HG03460 (cell line): ENCODE results near the gene MYL7.
A peak's percentile ranks its signal among the peaks of the same experiment; 100 is the strongest.

Source experiments
- ATAC-seq: cut with Tn5 transposase; IDR thresholded peaks from one replicate; pipeline ENCODE4 v1.9.1; 2021; ENCODE audit not compliant: unreplicated experiment

MYL7 gene

GRCh38 chr7:44101966-44102845 is 38.9 kb downstream of the MYL7 start:
- no peak for ATAC-seq

- no peak for ATAC-seq
Measured at GRCh38 chr7:44101303-44101965, 39.7 kb downstream of the MYL7 start.

- no peak for ATAC-seq
Measured at GRCh38 chr7:44100458-44101302, 40.5 kb downstream of the MYL7 start.

GRCh38 chr7:44099669-44100068 is 41.5 kb downstream of the MYL7 start:
- no peak for ATAC-seq

- no peak for ATAC-seq
Measured at GRCh38 chr7:44098092-44099068, 42.8 kb downstream of the MYL7 start.

- ATAC-seq = peak; percentile 66
Measured at GRCh38 chr7:44097064-44097932, 43.8 kb downstream of the MYL7 start.

GRCh38 chr7:44096326-44096881 is 44.7 kb downstream of the MYL7 start:
- no peak for ATAC-seq

- ATAC-seq = no peak
Measured at GRCh38 chr7:44095781-44096180, 45.4 kb downstream of the MYL7 start.

- ATAC-seq = no peak
Measured at GRCh38 chr7:44094883-44095592, 46.1 kb downstream of the MYL7 start.

- ATAC-seq = no peak
Measured at GRCh38 chr7:44094365-44094764, 46.8 kb downstream of the MYL7 start.

- no peak for ATAC-seq
Measured at GRCh38 chr7:44093102-44093641, 48.0 kb downstream of the MYL7 start.
